Omental fat pad (tissue), 4 donors: ENCODE results near the gene LETM1. TPM values are rescaled to one million over a fixed set of nuclear protein-coding genes. Genes with fewer than 3 reads are reported as not detected.

Source experiments
- ATAC-seq: fragments of 150-250 bp; one replicate; pipeline ENCODE4 v1.9.1; 2016; ENCODE audit warnings: mild to moderate bottlenecking, moderate library complexity; ENCODE audit not compliant: low FRiP score
- DNase-seq: peaks from one replicate; pipeline ENCODE4 v3.0.0-alpha.2; 2019; ENCODE audit warnings: low spot score
- total RNA-seq, 4 donors: library from RNA; depleted of rRNA; stranded (reverse); fragments of >200 nt; gene quantifications; one replicate each; pipeline ENCODE4 v1.1.0, GENCODE V29; 2016
- TF ChIP-seq, protein P1 (sequence below), 3 donors: fragments of 450-650 bp; IDR thresholded peaks; one replicate each; pipeline ENCODE4 v1.5.1; 2016 to 2017; ENCODE audit warnings: antibody characterized with exemption in 3 of 3, mild to moderate bottlenecking in 3 of 3, moderate library complexity in 2 of 3

Gene LETM1
- total RNA-seq, 4 donors from 2014 or later = 42.2 to 104 (median 52.8) TPM

DNA sequence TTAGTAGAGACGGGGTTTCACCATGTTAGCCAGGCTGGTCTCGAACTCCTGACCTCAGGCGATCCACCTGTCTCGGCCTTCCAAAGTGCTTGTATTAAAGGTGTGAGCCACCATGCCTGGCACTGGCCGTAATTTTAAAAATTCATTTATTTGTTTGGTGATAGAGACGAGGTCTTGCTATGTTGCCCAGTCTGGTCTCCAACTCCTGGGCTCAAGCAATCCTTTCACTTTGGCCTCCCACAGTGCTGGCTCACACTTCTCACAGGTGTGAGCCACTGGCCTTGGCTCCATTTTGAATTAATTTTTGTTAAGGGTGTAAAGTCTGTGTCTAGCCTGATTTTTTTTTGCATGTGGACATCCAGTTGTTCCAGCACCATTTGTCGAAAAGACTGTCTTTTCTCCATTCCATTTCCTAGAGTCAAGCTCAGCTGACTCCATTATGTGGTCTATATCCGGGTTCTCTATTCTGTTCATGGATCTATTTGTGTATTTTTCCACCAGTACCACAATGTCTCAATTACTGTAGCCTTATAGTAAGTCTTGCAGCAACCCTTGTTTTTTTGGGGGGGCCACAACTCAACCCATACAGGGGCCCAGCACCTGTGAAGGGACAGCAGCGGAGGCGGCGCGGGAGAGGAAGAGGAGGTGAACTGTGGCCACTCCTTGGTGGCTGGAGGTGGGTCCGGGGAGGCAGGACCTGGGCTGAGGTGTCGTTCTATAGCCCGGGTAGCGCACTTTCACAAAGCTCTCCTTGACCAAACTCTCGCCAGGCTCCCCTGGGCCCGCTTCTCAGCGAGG is 13.8 kb upstream of the LETM1 start:
- TF ChIP-seq, protein P1, sequence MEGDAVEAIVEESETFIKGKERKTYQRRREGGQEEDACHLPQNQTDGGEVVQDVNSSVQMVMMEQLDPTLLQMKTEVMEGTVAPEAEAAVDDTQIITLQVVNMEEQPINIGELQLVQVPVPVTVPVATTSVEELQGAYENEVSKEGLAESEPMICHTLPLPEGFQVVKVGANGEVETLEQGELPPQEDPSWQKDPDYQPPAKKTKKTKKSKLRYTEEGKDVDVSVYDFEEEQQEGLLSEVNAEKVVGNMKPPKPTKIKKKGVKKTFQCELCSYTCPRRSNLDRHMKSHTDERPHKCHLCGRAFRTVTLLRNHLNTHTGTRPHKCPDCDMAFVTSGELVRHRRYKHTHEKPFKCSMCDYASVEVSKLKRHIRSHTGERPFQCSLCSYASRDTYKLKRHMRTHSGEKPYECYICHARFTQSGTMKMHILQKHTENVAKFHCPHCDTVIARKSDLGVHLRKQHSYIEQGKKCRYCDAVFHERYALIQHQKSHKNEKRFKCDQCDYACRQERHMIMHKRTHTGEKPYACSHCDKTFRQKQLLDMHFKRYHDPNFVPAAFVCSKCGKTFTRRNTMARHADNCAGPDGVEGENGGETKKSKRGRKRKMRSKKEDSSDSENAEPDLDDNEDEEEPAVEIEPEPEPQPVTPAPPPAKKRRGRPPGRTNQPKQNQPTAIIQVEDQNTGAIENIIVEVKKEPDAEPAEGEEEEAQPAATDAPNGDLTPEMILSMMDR (IDR thresholded peaks at IDR 0.05) = no peak
- ATAC-seq (no peak), DNase-seq (no peak)

DNA sequence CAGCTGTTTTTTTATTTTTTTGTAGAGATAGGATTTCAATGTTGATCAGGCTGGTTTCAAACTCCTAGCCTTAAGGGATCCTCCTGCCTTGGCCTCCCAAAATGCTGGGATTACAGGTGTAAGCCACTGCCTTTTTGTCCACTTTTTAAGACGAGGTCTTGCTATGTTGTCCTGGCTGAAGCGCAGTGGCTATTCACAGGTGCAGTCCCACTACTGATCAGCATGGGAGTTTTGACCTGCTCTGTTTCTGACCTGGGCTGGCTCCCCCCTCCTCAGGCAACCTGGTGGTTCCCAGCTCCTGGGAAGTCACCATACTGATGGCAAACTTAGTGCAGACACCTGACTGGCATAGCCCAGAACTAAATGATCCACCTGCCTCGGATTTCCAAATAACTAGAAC is 13.0 kb upstream of the LETM1 start:
- ATAC-seq (no peak), DNase-seq (no peak)
- TF ChIP-seq, protein P1 (IDR thresholded peaks at IDR 0.05) = no peak

DNA sequence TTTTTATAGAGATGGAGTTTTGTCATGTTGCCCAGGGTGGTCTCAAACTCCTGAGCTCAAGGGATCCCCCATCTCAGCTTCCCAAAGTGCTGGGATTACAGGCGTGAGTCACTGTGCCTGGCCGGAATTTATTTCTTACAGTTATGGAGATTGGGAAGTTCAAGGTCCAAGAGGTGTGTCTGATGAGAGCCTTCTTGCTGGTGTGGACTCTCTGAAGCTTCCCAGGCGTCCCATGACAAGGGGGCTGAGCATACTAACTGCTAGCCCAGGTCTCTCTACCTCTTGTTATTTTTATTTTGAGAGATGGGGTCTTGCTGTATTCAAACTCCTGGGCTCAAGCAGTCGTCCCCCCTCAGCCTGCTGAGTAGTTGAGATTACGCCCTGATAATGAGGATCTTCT is 12.3 kb upstream of the LETM1 start:
- DNase-seq (no peak), ATAC-seq (no peak)
- TF ChIP-seq, protein P1 (IDR thresholded peaks at IDR 0.05) = no peak

DNA sequence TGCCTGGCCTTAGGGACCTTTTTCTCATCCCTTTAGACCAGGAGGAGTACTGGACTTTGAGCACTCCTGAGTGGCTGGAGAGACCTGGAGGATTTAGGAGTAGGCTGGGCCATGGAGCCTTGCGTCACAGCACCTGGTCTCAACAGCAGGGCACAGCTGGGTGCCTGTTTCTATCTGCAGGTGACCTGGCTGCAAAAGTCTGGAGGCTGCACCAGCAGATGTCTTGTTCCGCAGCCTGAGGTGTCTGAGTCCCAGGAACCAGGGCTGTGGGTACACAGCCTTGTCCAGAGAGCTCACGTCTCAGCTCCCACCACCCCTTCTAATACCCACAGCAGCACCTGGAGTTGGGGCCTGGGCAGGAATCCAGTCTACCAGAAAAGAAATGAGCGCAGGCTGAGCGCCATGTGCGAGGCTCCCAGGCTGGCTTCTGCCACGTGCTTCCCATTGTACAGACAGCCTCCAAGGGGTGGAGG is 10.3 kb upstream of the LETM1 start:
- TF ChIP-seq, protein P1 (IDR thresholded peaks at IDR 0.05) = no peak
- DNase-seq (no peak), ATAC-seq (no peak)

DNA sequence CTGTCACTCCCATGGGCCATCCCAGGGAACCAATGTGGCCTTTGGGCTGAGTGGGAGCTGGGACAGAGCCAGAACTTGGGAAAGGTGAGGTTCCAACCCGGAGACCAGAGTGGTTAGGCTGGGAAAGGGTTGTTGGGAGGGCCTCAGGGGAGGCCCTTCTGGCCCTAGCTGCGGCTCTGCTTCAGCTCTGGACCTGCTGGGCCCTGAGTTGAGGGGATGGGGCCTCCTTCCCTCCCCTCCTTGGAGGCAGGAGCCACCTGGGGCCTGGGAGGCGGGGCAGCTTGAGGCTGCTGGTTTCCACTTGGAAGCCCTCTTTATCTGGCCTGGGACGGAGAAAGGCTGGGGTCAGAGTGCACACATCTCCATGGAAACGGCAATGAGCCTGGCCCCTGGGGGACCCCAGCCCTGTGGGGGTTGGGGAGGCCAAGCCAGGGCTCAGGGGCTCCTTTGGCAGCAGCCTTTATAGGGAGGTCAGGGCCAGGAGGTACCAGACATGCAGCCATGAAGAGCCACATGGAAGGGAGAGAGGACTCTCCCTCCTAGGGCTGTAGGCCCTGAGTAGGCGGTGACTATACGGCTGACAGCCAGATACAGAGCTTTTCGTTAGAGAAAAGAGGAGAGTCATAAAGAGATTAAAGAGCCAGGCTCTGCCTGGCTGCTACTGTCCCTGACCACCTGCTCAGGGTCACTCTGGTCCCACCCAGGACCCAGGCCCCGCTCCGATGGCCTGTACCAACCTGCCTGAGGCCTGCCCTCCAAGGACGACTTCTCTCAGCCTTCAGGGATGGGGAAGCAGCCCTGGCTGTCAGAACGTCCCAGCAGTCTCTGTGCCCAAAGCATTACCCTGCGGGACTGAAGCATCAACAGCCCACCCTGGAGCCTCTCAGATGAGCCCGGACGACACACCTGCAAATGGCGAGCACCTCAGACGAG is 8.4 kb upstream of the LETM1 start:
- DNase-seq (no peak), ATAC-seq (no peak)
- TF ChIP-seq, protein P1 (IDR thresholded peaks at IDR 0.05) = no peak

DNA sequence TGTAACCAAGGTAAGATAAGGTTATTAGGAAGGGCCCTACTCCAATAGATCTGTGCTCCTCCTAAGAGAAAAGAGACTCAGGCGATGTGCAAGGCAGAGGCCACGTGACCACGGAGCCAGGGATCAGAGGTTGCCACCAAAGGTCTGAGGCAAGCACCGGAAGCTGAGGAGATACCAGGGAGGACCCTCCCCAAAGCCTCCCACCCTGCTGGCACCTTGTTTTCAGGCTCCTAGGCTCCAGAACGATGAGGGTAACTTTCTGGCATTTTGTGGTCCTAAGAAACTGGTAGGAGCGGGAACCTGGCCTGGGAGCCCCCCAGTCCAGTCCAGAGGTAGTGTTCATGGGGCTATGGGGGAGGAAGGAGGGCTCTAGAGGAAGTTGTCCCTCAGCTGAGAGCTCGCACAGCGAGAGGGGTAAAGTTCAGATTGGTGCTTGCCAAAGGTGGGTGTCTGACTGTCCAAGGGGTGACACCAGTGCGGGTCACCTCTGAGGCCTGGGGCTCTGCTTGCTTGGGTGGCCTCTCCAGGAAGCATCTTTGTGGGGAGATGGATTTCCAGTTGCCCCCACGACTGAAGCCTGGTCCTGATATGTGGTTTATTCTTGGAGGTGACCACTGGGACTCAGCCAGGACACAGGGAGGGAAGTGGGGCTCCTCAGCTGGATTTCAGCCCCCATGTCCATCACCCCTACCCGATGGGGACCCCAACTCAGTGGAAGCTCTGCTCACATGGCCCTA is 7.5 kb upstream of the LETM1 start:
- TF ChIP-seq, protein P1 (IDR thresholded peaks at IDR 0.05) = no peak
- no peak for ATAC-seq
- DNase-seq = no peak
